ENCODE measurements around the gene PRKAR1A.
A peak's percentile ranks its signal among the peaks of the same experiment; 100 is the strongest.

The PRKAR1A gene

DNA sequence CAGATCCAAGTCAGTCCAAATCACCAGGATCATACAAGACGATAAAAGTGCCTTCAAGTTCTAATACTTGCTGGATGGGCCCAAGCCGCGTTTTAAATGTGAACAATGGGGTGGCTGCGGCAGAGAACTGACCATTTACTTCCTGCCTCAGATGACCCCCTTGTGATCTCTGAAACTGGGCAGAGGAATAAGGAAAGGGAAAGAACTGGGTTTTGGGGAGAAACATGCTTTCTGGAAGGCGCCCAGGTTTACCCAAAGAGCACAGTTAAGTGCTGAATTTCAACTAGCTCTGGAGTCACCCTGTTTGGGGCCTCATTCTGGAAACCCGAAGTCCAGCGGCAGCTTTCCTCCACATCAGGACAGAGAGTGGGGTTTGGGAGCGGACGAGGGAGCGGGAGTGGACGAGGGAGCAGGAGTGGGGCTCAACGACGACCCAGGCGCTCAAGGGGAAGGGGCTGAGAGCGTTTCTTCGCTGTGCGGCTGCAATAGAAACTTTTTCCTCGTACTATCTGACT is 87.4 kb downstream of the PRKAR1A start:
- DNase-seq (ENCODE audit: low read depth, low spot score), result no peak

GRCh38 chr17:68600067-68600930 is 88.1 kb downstream of the PRKAR1A start:
- peak; percentile 28 for DNase-seq (ENCODE audit: low read depth, low spot score)

All from astrocyte of the hippocampus (primary cell).